ENCODE measurements around the gene TOM1L2.

Gene TOM1L2

GRCh38 chr17:17906418-17907215, 65.6 kb downstream of the TOM1L2 start:
- H3K4me1 ChIP-seq, result peaks cover 2% of the 10 kb centered on the region
- no peak overlapping the region for H3K9ac ChIP-seq
- H4K20me1 ChIP-seq, result no peaks in the 10 kb centered on the region
- H3K27me3 ChIP-seq, result no peaks in the 10 kb centered on the region
- H3K27ac ChIP-seq, result no peak overlapping the region
- no peak overlapping the region for H3K4me2 ChIP-seq
- TF ChIP-seq Cebpa-rat (IDR thresholded peaks at IDR 0.05), result no peak
- no peaks in the 10 kb centered on the region for H3K9me3 ChIP-seq
- H3K4me3 ChIP-seq, result no peak overlapping the region
- no peaks in the 10 kb centered on the region; the same call in 1 of the 2 replicates for H3K36me3 ChIP-seq

- no peak for TF ChIP-seq Cebpa-rat (IDR thresholded peaks at IDR 0.05)
- H3K36me3 ChIP-seq, result no peaks in the 10 kb centered on the region; the same call in 1 of the 2 replicates
- no peaks in the 10 kb centered on the region for H3K27me3 ChIP-seq
- no peak overlapping the region for H3K4me2 ChIP-seq
- no peaks in the 10 kb centered on the region for H4K20me1 ChIP-seq
- H3K4me3 ChIP-seq, result no peak overlapping the region
- no peak overlapping the region for H3K9ac ChIP-seq
- H3K27ac ChIP-seq, result no peak overlapping the region
- peaks cover 15% of the 10 kb centered on the region for H3K4me1 ChIP-seq
- H3K9me3 ChIP-seq, result no peaks in the 10 kb centered on the region
Measured at GRCh38 chr17:17905036-17905320, 67.2 kb downstream of the TOM1L2 start.

GRCh38 chr17:17904166-17905035, 67.8 kb downstream of the TOM1L2 start:
- peaks cover 15% of the 10 kb centered on the region for H3K4me1 ChIP-seq
- H3K9ac ChIP-seq, result no peak overlapping the region
- no peaks in the 10 kb centered on the region for H3K9me3 ChIP-seq

GRCh38 chr17:17902877-17903276, 69.3 kb downstream of the TOM1L2 start:
- H3K4me2 ChIP-seq, result no peak overlapping the region
- TF ChIP-seq Cebpa-rat (IDR thresholded peaks at IDR 0.05), result no peak
- no peak overlapping the region for H3K9ac ChIP-seq
- H3K4me1 ChIP-seq, result peaks cover 22% of the 10 kb centered on the region
- no peaks in the 10 kb centered on the region for H3K9me3 ChIP-seq
- H3K27me3 ChIP-seq, result no peaks in the 10 kb centered on the region
- no peaks in the 10 kb centered on the region for H4K20me1 ChIP-seq
- H3K36me3 ChIP-seq, result peaks cover 5% of the 10 kb centered on the region
- H3K4me3 ChIP-seq, result no peak overlapping the region
- no peak overlapping the region for H3K27ac ChIP-seq

More at GRCh38 chr17:17904166-17905035, 67.8 kb downstream of the TOM1L2 start:
- H3K4me2 ChIP-seq, result no peak overlapping the region
- H3K4me3 ChIP-seq, result no peak overlapping the region
- TF ChIP-seq Cebpa-rat (IDR thresholded peaks at IDR 0.05), result no peak
- H3K27me3 ChIP-seq, result no peaks in the 10 kb centered on the region
- no peak overlapping the region for H3K27ac ChIP-seq
- H4K20me1 ChIP-seq, result no peaks in the 10 kb centered on the region
- no peaks in the 10 kb centered on the region; the same call in 1 of the 2 replicates for H3K36me3 ChIP-seq

GRCh38 chr17:17902376-17902775, 69.8 kb downstream of the TOM1L2 start:
- no peak for TF ChIP-seq Cebpa-rat (IDR thresholded peaks at IDR 0.05)
- Histone ChIP-seq H3K27me3 (no peaks in the 10 kb centered on the region), H3K4me3 (no peak overlapping the region), H3K4me1 (peaks cover 27% of the 10 kb centered on the region), H3K9me3 (no peaks in the 10 kb centered on the region), H3K27ac (no peak overlapping the region), H4K20me1 (no peaks in the 10 kb centered on the region), H3K4me2 (no peak overlapping the region), H3K9ac (no peak overlapping the region), H3K36me3 (peaks cover 5% of the 10 kb centered on the region)

- Histone ChIP-seq H3K36me3 (peaks cover 7% of the 10 kb centered on the region), H3K9me3 (no peaks in the 10 kb centered on the region), H3K4me2 (peak overlapping the region; percentile 50), H3K4me3 (no peak overlapping the region), H3K4me1 (peaks cover 35% of the 10 kb centered on the region), H3K9ac (peak overlapping the region; percentile 26; the same call in 1 of the 2 replicates), H3K27ac (no peak overlapping the region), H3K27me3 (no peaks in the 10 kb centered on the region), H4K20me1 (no peaks in the 10 kb centered on the region)
- no peak for TF ChIP-seq Cebpa-rat (IDR thresholded peaks at IDR 0.05)
Measured at GRCh38 chr17:17900615-17901520, 71.3 kb downstream of the TOM1L2 start.

GRCh38 chr17:17899486-17899885, 72.7 kb downstream of the TOM1L2 start:
- no peak for TF ChIP-seq Cebpa-rat (IDR thresholded peaks at IDR 0.05)
- peaks cover 12% of the 10 kb centered on the region for H3K36me3 ChIP-seq
- no peak overlapping the region for H3K9ac ChIP-seq
- H3K4me1 ChIP-seq, result peaks cover 35% of the 10 kb centered on the region
- H3K9me3 ChIP-seq, result no peaks in the 10 kb centered on the region
- no peaks in the 10 kb centered on the region for H4K20me1 ChIP-seq
- no peaks in the 10 kb centered on the region for H3K27me3 ChIP-seq
- H3K27ac ChIP-seq, result no peak overlapping the region
- no peak overlapping the region for H3K4me3 ChIP-seq
- no peak overlapping the region for H3K4me2 ChIP-seq

GRCh38 chr17:17898673-17899072, 73.5 kb downstream of the TOM1L2 start:
- Histone ChIP-seq H3K36me3 (peaks cover 14% of the 10 kb centered on the region), H3K27ac (no peak overlapping the region), H3K4me3 (no peak overlapping the region), H3K27me3 (no peaks in the 10 kb centered on the region), H3K9me3 (no peaks in the 10 kb centered on the region), H4K20me1 (no peaks in the 10 kb centered on the region), H3K4me2 (no peak overlapping the region), H3K9ac (no peak overlapping the region), H3K4me1 (peaks cover 35% of the 10 kb centered on the region)
- TF ChIP-seq Cebpa-rat (IDR thresholded peaks at IDR 0.05), result no peak

- Histone ChIP-seq H3K4me3 (no peak overlapping the region), H3K4me1 (peaks cover 44% of the 10 kb centered on the region), H3K4me2 (peak overlapping the region; percentile 31), H3K27ac (no peak overlapping the region), H3K27me3 (no peaks in the 10 kb centered on the region), H3K9ac (no peak overlapping the region), H4K20me1 (no peaks in the 10 kb centered on the region), H3K9me3 (no peaks in the 10 kb centered on the region), H3K36me3 (peaks cover 22% of the 10 kb centered on the region)
- TF ChIP-seq Cebpa-rat (IDR thresholded peaks at IDR 0.05), result no peak
Measured at GRCh38 chr17:17897442-17897841, 74.8 kb downstream of the TOM1L2 start.

Data from BLaER1 (cell line).